ENCODE measurements around the gene CCM2L. TPM values are rescaled to one million over a fixed set of nuclear protein-coding genes. Genes with fewer than 3 reads are reported as not detected.

The CCM2L gene
- total RNA-seq, 2 donors from 2014 or later, result not detected

DNA sequence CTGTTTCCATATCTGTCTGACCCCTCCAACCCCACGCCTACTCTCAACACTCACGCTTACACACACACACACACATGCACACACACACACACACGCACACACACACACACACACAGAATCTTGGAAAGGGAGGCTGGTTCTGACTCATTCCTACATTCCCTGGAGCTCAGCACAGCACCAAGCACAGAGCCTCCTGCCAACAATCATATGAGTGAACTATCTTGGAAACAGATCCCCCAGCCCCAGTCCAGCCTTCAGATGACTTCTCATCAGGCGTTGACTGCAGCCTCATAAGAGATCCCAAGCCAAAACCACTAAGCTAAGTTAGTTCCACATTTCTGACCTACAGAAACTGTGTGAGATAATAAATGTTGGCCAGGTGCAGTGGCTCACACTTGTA lies 27.7 kb downstream of the CCM2L start:
- Mint-ChIP-seq H3K27ac (no peak overlapping the region), H3K27me3 (ENCODE audit: low read depth) (peaks cover 68% of the 10 kb centered on the region), H3K4me1 (ENCODE audit: low read depth) (peaks cover 7% of the 10 kb centered on the region), H3K9me3 (no peaks in the 10 kb centered on the region), H3K4me3 (peak overlapping the region in 1 of 2 donors; percentile 21), H3K36me3 (ENCODE audit: insufficient read depth in 2 of 2) (no peaks in the 10 kb centered on the region)
- DNase-seq (no peak), ATAC-seq (replicated peaks in 1 of 2) (no peak)

DNA sequence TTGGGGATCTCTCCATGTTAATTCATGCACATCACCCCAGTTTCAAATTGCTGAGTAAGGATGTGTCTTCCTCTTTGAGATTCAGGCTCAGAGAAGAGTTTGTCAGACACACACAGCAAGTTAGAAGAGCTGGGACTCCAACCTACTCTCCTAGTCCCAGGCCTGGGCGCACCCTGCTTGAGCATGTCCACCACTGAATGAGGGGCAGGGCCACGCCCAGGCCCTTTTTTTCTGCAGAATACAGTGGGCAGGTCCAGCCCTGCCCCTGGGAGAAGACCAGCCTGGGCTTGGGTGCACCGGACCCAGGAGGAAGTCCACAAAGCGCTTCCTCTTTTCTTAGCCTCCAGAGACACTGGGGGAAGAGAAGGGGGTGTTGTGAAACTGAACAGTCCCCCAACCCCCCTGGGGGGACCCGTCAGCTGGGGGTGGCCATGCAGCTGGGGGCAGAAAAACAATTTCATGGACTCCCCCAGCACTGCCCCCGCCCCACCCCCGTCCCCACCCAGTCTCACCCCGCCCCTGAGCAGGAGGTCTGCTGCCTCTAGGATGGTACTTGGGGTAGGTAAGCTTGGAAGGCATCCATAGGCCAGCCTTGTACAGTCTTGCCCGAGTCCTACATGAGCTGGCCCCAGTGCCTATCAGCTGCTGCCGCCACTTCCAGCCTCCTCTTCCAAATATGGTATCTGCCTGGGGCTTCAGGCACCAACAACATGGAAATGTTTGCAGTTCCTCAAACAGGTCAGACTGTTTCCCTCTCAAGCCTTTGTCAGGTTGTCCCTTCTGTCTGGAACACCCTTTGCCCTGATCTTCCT lies 30.1 kb downstream of the CCM2L start:
- Mint-ChIP-seq H3K27ac (no peak overlapping the region), H3K36me3 (ENCODE audit: insufficient read depth in 2 of 2) (no peaks in the 10 kb centered on the region), H3K4me3 (no peak overlapping the region), H3K9me3 (no peaks in the 10 kb centered on the region), H3K27me3 (ENCODE audit: low read depth) (peaks cover 61% of the 10 kb centered on the region), H3K4me1 (ENCODE audit: low read depth) (peaks cover 7% of the 10 kb centered on the region)
- DNase-seq, result no peak
- no peak for ATAC-seq (replicated peaks in 1 of 2)

DNA sequence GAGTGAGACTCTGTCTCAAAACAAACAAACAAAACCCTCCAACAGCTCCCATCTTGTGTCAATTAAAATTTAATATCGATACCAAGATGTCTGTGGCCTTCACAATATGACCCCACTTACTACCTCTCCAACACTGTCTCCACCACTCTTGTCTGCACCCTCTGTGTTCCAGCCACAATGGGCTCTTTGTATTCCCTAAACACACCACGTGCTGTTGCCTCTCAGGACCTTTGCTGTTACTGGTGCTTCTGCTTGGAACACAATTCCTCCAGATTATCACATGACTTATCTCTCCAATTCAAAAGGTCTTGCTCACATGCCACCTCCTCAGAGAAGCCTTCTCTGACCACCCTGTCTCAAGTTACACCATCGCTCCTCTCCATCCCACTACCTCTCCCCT lies 35.8 kb downstream of the CCM2L start:
- H3K27ac Mint-ChIP-seq, result no peak overlapping the region
- peaks cover under 1% of the 10 kb centered on the region for H3K4me1 Mint-ChIP-seq (ENCODE audit: low read depth)
- H3K36me3 Mint-ChIP-seq (ENCODE audit: insufficient read depth in 2 of 2), result no peaks in the 10 kb centered on the region
- DNase-seq (no peak), ATAC-seq (replicated peaks in 1 of 2) (no peak)
- no peak overlapping the region for H3K4me3 Mint-ChIP-seq
- peaks cover 59% of the 10 kb centered on the region for H3K27me3 Mint-ChIP-seq (ENCODE audit: low read depth)
- H3K9me3 Mint-ChIP-seq, result no peaks in the 10 kb centered on the region

DNA sequence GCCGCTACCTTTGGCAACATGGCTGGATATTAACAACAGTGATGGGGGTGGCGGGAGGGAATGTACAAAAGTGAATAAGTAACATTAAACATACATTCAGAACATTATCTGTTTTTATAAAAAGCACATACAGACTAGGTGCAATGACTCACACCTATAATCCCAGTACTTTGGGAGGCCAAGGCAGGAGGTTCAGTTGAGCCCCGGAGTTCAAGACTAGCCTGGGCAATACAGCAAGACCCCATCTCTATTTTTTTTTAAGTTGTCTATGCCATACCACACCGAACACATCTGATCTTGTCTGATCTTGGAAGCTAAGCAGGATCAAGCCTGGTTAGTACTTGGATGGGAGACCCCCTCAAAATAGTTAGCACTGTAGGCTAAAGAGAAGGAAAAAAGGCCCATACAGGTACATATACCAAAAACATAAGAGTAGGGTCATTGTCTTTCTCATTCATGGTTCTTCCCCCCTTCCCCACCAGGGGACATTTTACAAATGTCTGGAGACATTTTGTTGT lies 40.1 kb downstream of the CCM2L start:
- Mint-ChIP-seq H3K27me3 (ENCODE audit: low read depth) (peaks cover 73% of the 10 kb centered on the region), H3K4me1 (ENCODE audit: low read depth) (peaks cover 13% of the 10 kb centered on the region), H3K4me3 (no peak overlapping the region), H3K27ac (no peak overlapping the region), H3K9me3 (no peaks in the 10 kb centered on the region), H3K36me3 (ENCODE audit: insufficient read depth in 2 of 2) (no peaks in the 10 kb centered on the region)
- no peak for DNase-seq
- ATAC-seq (replicated peaks in 1 of 2), result no peak

DNA sequence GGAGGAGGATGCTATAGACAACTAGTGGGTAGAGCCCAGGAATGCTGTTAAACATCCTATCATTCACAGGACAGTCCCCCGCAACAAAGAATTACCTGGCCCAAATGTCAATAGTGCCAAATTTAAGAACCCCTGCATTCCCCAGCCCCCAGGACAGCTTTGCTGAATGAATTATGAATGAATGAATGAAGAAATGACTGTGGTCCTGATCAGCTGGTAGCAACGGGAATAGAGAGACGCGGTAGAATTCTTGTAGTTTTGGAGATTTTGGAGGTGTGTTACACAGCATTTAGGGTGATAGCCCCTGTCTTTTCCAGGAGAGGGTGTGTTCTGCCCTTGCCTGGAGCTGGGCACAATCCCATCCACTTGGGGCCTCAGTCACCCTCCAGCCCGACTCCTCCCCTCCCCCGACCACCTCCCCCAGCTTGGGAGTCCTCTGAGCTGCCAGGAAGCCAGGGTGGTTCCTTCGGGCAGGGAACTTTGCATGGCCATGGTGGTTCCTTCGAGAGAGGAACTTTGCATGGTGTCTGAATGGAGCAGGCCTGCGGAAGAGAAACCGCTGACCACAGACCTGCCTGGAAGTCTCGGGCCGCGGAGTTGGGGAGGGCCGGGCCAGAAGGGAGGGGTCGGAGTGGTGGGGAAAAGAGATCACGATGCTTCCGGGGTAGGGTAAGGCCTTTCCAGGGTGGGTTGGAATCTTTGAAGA lies 40.8 kb downstream of the CCM2L start:
- Mint-ChIP-seq H3K27me3 (ENCODE audit: low read depth) (peaks cover 67% of the 10 kb centered on the region), H3K27ac (no peak overlapping the region), H3K4me3 (peak overlapping the region; percentile 84), H3K4me1 (ENCODE audit: low read depth) (peaks cover 13% of the 10 kb centered on the region), H3K36me3 (ENCODE audit: insufficient read depth in 2 of 2) (no peaks in the 10 kb centered on the region), H3K9me3 (no peaks in the 10 kb centered on the region)
- no peak for ATAC-seq (replicated peaks in 1 of 2)
- DNase-seq, result no peak

DNA sequence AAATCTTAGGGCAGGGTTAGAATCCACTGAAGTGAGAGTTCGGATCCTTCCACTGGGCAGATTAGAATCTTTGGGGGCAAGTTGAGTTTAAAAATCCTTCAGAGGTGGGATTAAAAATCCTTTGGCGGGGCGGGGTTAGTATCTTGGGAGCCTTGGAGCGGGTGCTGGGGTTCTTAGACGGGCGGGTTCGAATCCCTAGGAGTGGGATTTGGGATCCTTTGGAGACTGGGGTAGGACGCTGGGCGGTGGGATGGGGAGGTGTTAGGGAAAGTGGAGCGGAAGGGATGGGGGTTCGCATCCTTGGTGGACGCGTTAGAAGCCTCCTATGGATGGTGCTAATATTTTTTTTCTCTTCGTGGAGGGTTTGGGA lies 41.5 kb downstream of the CCM2L start:
- Mint-ChIP-seq H3K36me3 (ENCODE audit: insufficient read depth in 2 of 2) (no peaks in the 10 kb centered on the region), H3K27me3 (ENCODE audit: low read depth) (peaks cover 60% of the 10 kb centered on the region), H3K4me3 (peak overlapping the region; percentile 84), H3K27ac (no peak overlapping the region), H3K9me3 (no peaks in the 10 kb centered on the region), H3K4me1 (ENCODE audit: low read depth) (peaks cover 13% of the 10 kb centered on the region)
- no peak for DNase-seq
- ATAC-seq (replicated peaks in 1 of 2), result no peak

DNA sequence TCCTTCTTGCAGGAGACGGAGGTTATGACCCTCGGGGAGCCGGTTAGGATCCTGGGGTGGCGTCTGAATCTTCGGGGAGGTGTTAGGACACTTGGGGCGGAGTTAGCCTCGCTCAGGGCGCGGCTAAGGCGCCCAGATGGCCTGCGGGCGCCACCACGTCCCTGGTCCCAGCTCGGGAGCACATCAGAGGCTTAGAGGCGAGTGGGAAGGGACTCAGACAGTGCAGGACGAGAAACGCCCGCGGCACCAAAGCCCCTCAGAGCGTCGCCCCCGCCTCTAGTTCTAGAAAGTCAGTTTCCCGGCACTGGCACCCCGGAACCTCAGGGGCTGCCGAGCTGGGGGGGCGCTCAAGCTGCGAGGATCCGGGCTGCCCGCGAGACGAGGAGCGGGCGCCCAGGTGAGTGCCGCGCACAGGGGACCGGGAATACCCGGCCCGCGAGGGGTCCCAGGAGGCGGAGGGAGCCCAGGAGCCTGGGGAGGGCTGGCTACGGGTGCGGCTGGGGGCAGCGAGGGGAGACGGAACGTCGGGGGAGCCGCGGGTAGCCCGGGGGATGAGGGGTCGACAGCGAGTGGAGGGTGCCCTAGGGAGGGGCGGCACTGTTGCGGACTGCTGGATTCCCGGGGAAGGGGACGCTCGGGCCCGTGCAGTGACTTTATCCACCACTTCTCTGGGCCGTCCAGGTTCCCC lies 42.0 kb downstream of the CCM2L start, which contains the start of gene HCK:
TSS of gene HCK (plus strand) at position 153 of the 688 bp plus-strand sequence.
- DNase-seq (peak in 1 of 2 donors; percentile 15), ATAC-seq (replicated peaks in 1 of 2) (peak; percentile 36 to 65)
- Mint-ChIP-seq H3K9me3 (no peaks in the 10 kb centered on the region), H3K36me3 (ENCODE audit: insufficient read depth in 2 of 2) (no peaks in the 10 kb centered on the region), H3K27me3 (ENCODE audit: low read depth) (peaks cover 57% of the 10 kb centered on the region), H3K27ac (no peak within 1 kb of the TSS), H3K4me3 (peak within 1 kb of the TSS; percentile 84), H3K4me1 (ENCODE audit: low read depth) (peaks cover 13% of the 10 kb centered on the region)

DNA sequence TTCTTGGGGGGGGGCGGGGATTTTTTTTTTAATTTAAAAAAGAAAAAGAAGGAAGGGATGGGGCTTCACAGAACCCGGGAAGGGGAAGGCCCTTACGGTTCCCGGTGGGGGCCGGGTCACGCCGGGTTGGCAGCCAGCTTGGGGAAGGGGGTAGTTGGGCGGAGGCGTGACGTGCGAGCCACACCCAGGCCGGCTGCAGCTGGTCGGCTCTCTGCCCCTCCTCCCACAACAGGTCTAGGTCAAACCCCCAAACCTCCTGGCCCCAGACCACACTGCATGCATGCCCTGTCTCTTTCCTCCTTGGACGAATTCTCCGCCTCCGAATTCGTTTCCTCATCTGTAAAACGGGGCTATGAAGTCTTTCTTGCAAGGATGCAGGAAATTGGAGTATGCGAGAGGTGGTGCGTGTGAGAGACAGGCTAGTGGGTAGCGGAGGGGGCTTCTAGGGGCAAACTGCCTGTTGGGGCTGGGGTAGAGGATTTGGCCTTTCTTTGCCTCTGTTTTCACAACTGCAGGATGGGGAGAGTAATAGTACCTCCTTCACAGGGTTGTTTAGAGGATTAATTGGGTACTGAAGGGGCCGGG lies 42.6 kb downstream of the CCM2L start:
- H3K27me3 Mint-ChIP-seq (ENCODE audit: low read depth), result peaks cover 57% of the 10 kb centered on the region
- no peak overlapping the region for H3K27ac Mint-ChIP-seq
- no peak for DNase-seq
- H3K4me1 Mint-ChIP-seq (ENCODE audit: low read depth), result peaks cover 13% of the 10 kb centered on the region
- peak overlapping the region; percentile 8 to 84 for H3K4me3 Mint-ChIP-seq
- H3K36me3 Mint-ChIP-seq (ENCODE audit: insufficient read depth in 2 of 2), result no peaks in the 10 kb centered on the region
- peak in 1 of 2 donors; percentile 39 for ATAC-seq (replicated peaks in 1 of 2)
- no peaks in the 10 kb centered on the region for H3K9me3 Mint-ChIP-seq

DNA sequence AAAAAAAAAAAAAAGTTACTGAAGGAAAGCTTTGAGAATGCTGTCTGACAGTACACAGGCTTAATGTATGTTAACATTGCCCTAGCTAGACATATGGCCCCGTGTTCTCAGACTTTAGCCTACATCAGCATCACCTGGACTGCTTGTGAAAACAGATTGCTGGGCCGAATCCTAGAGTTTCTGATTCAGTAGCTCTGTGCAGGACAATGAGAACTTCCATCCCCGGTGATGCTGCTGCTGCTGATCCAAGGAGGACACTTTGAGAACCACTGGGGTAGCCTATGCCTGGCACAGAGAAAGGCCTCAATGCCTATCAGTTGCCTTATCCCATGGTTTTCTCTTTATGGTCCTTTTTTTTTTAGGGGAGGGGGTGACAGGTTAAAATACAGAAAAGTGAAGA lies 43.4 kb downstream of the CCM2L start:
- no peak for DNase-seq
- peaks cover 13% of the 10 kb centered on the region for H3K4me1 Mint-ChIP-seq (ENCODE audit: low read depth)

DNA sequence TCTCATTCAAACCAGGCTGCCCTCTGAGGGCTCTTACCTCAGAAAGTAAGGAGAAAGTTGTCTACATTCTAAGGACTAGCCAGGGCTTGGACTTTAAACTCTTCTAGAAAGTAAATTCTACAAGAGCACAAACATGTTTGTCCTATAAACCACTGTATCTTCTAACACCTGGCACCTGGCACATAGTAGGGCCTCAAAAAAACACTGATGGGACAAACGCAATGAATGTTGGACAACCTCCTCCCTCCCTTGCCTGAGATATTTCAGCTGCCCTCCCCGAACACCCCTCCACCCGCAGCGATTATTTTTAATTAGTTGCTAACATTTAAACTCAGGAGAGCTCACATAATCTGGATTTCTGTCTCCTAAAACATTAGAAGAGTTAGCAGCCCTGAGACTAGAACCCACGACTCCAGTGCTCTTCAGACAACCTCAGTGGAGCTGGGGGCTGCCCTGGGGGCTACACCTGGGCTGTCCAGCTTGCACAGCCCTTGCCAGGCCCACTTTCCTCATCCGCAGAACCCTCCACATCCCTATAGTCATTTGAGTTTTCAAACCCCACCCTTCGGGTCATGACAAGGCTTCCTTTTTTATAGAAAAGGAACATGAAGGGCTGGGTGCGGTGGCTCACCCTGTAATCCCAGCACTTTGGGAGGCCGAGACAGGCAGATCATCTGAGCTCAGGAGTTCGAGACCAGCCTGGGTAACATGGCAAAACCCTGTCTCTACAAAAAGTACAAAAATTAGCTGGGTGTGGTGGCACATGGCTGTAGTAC lies 46.7 kb downstream of the CCM2L start:
- H3K36me3 Mint-ChIP-seq (ENCODE audit: insufficient read depth in 2 of 2), result no peaks in the 10 kb centered on the region
- no peak overlapping the region for H3K4me3 Mint-ChIP-seq
- DNase-seq, result no peak
- ATAC-seq (replicated peaks in 1 of 2), result no peak
- H3K9me3 Mint-ChIP-seq, result no peaks in the 10 kb centered on the region
- H3K4me1 Mint-ChIP-seq (ENCODE audit: low read depth), result peaks cover 4% of the 10 kb centered on the region
- peaks cover 51% of the 10 kb centered on the region for H3K27me3 Mint-ChIP-seq (ENCODE audit: low read depth)
- H3K27ac Mint-ChIP-seq, result no peak overlapping the region

More for the DNA sequence above, 43.4 kb downstream of the CCM2L start:
- no peaks in the 10 kb centered on the region for H3K36me3 Mint-ChIP-seq (ENCODE audit: insufficient read depth in 2 of 2)
- no peak overlapping the region for H3K4me3 Mint-ChIP-seq
- H3K9me3 Mint-ChIP-seq, result no peaks in the 10 kb centered on the region
- ATAC-seq (replicated peaks in 1 of 2), result no peak
- no peak overlapping the region for H3K27ac Mint-ChIP-seq
- peaks cover 57% of the 10 kb centered on the region for H3K27me3 Mint-ChIP-seq (ENCODE audit: low read depth)

DNA sequence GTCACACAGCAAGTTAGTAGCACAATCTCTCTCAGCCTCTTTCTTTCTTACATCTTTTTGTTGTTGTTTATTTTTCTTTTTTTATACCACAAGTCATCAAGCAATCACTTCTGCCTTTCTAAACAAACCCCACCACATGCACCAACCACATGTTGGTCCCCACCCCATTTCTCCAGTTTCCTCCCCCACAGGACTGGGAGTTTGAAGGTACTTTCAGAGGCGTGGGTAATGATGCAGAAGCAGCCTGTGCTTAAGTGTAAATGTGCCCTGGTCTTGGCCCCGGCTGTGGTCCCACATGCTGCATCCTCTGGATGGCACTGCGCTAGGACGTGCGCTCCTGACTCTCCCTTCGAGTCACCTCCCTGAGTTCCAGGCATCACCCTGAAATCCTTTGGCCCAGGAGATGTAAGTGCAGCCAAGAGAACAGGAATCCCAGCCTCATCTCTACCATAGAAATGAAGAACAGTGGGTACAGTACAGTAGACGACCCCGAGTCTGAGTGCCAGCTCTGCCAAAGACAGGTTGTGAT lies 47.5 kb downstream of the CCM2L start:
- ATAC-seq (replicated peaks in 1 of 2) (no peak), DNase-seq (no peak)
- H3K4me3 Mint-ChIP-seq, result no peak overlapping the region
- no peak overlapping the region for H3K27ac Mint-ChIP-seq
- peaks cover 53% of the 10 kb centered on the region for H3K27me3 Mint-ChIP-seq (ENCODE audit: low read depth)
- no peaks in the 10 kb centered on the region for H3K36me3 Mint-ChIP-seq (ENCODE audit: insufficient read depth in 2 of 2)
- no peaks in the 10 kb centered on the region for H3K9me3 Mint-ChIP-seq
- H3K4me1 Mint-ChIP-seq (ENCODE audit: low read depth), result peaks cover 6% of the 10 kb centered on the region

DNA sequence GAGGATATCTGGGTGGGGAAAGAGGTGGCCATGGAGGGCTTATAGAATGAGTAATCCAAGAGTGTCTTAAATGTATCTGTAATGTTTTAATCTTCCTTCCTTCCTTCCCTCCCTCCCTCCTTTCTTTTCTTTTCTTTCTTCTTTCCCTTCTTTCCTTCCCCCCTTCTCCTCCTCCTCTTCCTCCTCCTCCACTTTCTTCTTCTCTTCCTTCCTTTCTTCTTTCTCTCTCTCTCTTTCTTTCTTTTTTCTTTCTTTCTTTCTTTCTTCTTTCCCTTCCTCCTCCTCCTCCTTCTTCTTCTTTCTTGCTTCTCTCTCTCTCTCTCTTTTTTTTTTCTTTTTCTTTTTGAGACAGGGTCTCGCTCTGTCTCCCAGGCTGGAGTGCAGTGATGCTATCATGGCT lies 49.0 kb downstream of the CCM2L start:
- Mint-ChIP-seq H3K27ac (no peak overlapping the region), H3K27me3 (ENCODE audit: low read depth) (peaks cover 40% of the 10 kb centered on the region), H3K4me1 (ENCODE audit: low read depth) (peaks cover 8% of the 10 kb centered on the region), H3K4me3 (no peak overlapping the region), H3K9me3 (no peaks in the 10 kb centered on the region), H3K36me3 (ENCODE audit: insufficient read depth in 2 of 2) (no peaks in the 10 kb centered on the region)
- DNase-seq (no peak), ATAC-seq (replicated peaks in 1 of 2) (no peak)

Measured in activated T-cell treated with anti-CD3 and anti-CD28 coated beads, Interleukin-2, amount 50 U/mL, for 72 hours (primary cell).